ENCODE measurements around the gene ZNF511.
A peak's percentile ranks its signal among the peaks of the same experiment; 100 is the strongest.

The ZNF511 gene

DNA sequence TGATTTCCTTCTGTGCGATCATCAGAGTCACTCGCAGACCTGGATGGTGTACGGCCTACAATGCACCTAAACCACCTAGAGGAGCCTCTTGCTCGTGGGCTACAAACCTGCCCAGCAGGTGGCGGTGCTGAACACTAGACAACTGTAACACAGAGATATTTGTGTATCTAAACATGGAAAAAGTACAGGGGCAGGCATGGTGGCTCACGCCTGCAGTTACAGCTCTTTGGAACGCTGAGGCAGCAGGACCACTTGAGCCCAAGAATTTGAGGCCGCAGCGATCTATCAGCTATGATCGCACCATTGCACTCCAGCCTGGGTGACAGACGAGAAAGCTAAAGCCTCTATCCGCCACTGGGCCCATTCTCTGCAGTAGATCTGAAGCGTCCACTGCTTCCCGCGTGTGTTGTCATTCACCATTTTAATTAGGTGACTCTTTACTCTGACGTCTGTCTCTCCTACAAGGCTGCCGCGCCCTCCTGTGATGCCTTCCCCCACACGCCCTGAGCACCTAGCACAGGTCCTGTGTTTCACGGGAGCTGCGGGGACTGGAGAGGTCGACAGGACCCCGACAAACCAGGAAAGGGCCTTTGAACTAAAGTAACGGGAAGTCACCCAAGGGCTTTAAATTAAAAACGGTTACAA, 816 bp upstream of the ZNF511 start:
- no peak overlapping the region for H3K14ac ChIP-seq (ENCODE audit: low read length)
- peak overlapping the region; percentile 94 for H3K4me2 ChIP-seq (ENCODE audit: insufficient read depth, low read length, poor library complexity, severe bottlenecking)
- no peak overlapping the region for H2BK15ac ChIP-seq (ENCODE audit: low read length)
- H2AFZ ChIP-seq (ENCODE audit: low read length), result peak overlapping the region; percentile 100
- WGBS, 2 donors (ENCODE audit: extremely low coverage in 2 of 2, insufficient read length in 2 of 2, insufficient replicate concordance in 1 of 2), result no CpG with 5 or more reads among the region's 25 CpGs
- peaks cover 25% of the 10 kb centered on the region for H3K79me1 ChIP-seq (ENCODE audit: low read depth, low read length)
- H3K27ac ChIP-seq (replicated peaks; ENCODE audit: low read length), result peak overlapping the region; percentile 19
- peak; percentile 48 for DNase-seq (ENCODE audit: low spot score)
- H3K23ac ChIP-seq (ENCODE audit: low read depth, low read length, poor library complexity), result no peak overlapping the region
- H3K4me1 ChIP-seq (ENCODE audit: control insufficient read depth in 2 of 2, insufficient read depth in 1 of 2, low read depth in 1 of 2, low read length in 2 of 2), result peaks cover 8 to 12% of the 10 kb centered on the region in 2 donors
- H3K18ac ChIP-seq (ENCODE audit: low read length), result no peak overlapping the region
- H4K91ac ChIP-seq (ENCODE audit: low read depth, low read length, poor library complexity), result no peak overlapping the region
- H3K9ac ChIP-seq (ENCODE audit: low read depth, low read length, poor library complexity), result peak overlapping the region; percentile 89
- no peak overlapping the region for H2BK12ac ChIP-seq (ENCODE audit: low read length)
- H3K27me3 ChIP-seq (ENCODE audit: control insufficient read depth in 3 of 3, insufficient read depth in 3 of 3, low read depth in 1 of 3, low read length in 3 of 3), result no peaks in the 10 kb centered on the region
- H4K8ac ChIP-seq (ENCODE audit: low read depth, low read length), result no peak overlapping the region
- peak overlapping the region; percentile 82 for H2BK5ac ChIP-seq (ENCODE audit: low read length)
- H3K4ac ChIP-seq (ENCODE audit: low read length), result no peak overlapping the region
- H2AK5ac ChIP-seq (ENCODE audit: low read depth, low read length), result no peak overlapping the region
- no peak overlapping the region for H2BK120ac ChIP-seq (ENCODE audit: low read depth, low read length)
- H3K9me3 ChIP-seq (replicated peaks in 1 of 2; ENCODE audit: control insufficient read depth in 2 of 2, insufficient read depth in 1 of 2, low read depth in 1 of 2, low read length in 2 of 2), result no peaks in the 10 kb centered on the region
- peaks cover 27 to 37% of the 10 kb centered on the region in 2 donors for H3K36me3 ChIP-seq (replicated peaks in 1 of 2; ENCODE audit: control insufficient read depth in 2 of 2, insufficient read depth in 2 of 2, low read length in 2 of 2)
- H3K4me3 ChIP-seq (ENCODE audit: low read length in 2 of 2), result peak overlapping the region; percentile 81 to 94

DNA sequence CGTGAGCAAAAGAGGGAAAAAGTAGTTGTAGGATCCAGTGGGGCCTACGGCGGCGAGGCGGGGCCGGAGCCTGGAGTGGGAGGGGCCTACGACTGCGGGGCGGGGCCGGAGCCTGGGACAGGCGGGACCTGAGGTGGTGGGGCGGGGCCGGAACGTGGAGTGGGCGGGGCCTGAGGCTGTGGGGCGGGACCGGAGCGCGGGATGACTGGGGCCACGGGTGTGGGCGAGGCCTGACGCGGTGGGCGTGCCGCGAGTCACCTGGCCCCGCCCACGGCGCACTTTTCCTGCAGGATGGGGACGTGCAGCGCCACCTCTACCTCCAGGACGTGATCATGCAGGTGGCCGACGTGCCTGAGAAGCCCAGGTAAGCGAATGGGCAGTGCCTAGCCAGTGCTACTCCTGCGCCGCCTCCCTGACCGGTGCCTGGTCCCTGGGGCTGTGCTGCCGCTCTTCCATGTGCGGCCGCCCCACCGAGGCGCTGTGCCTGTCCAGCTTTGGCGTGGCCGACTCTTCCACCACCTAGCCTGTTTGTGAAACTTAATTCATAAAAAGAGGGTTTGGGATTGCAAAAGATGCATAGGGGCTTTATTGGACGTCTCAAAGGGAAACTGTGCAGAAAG, 496 bp downstream of the ZNF511 start:
- H2BK15ac ChIP-seq (ENCODE audit: low read length), result no peak overlapping the region
- peak overlapping the region; percentile 82 for H2BK5ac ChIP-seq (ENCODE audit: low read length)
- H3K27me3 ChIP-seq (ENCODE audit: control insufficient read depth in 3 of 3, insufficient read depth in 3 of 3, low read depth in 1 of 3, low read length in 3 of 3), result no peaks in the 10 kb centered on the region
- peak overlapping the region; percentile 92 for H3K27ac ChIP-seq (replicated peaks; ENCODE audit: low read length)
- peak overlapping the region; percentile 93 for H3K23ac ChIP-seq (ENCODE audit: low read depth, low read length, poor library complexity)
- no peak overlapping the region for H2BK120ac ChIP-seq (ENCODE audit: low read depth, low read length)
- no peak overlapping the region for H4K91ac ChIP-seq (ENCODE audit: low read depth, low read length, poor library complexity)
- H3K9me3 ChIP-seq (replicated peaks in 1 of 2; ENCODE audit: control insufficient read depth in 2 of 2, insufficient read depth in 1 of 2, low read depth in 1 of 2, low read length in 2 of 2), result no peaks in the 10 kb centered on the region
- peak overlapping the region; percentile 81 to 94 for H3K4me3 ChIP-seq (ENCODE audit: low read length in 2 of 2)
- peaks cover 27 to 41% of the 10 kb centered on the region in 2 donors for H3K36me3 ChIP-seq (replicated peaks in 1 of 2; ENCODE audit: control insufficient read depth in 2 of 2, insufficient read depth in 2 of 2, low read length in 2 of 2)
- WGBS, 2 donors (ENCODE audit: extremely low coverage in 2 of 2, insufficient read length in 2 of 2, insufficient replicate concordance in 1 of 2), result no CpG with 5 or more reads among the region's 46 CpGs
- peak overlapping the region; percentile 100 for H2AFZ ChIP-seq (ENCODE audit: low read length)
- peak overlapping the region; percentile 48 for H4K8ac ChIP-seq (ENCODE audit: low read depth, low read length)
- H3K9ac ChIP-seq (ENCODE audit: low read depth, low read length, poor library complexity), result peak overlapping the region; percentile 89
- DNase-seq (ENCODE audit: low spot score), result peak; percentile 89
- peak overlapping the region; percentile 90 for H2BK12ac ChIP-seq (ENCODE audit: low read length)
- H3K18ac ChIP-seq (ENCODE audit: low read length), result peak overlapping the region; percentile 100
- H3K14ac ChIP-seq (ENCODE audit: low read length), result peak overlapping the region; percentile 84
- peak overlapping the region; percentile 75 for H2AK5ac ChIP-seq (ENCODE audit: low read depth, low read length)
- H3K4me1 ChIP-seq (ENCODE audit: control insufficient read depth in 2 of 2, insufficient read depth in 1 of 2, low read depth in 1 of 2, low read length in 2 of 2), result peaks cover 8 to 12% of the 10 kb centered on the region in 2 donors
- H3K4me2 ChIP-seq (ENCODE audit: insufficient read depth, low read length, poor library complexity, severe bottlenecking), result peak overlapping the region; percentile 94
- H3K4ac ChIP-seq (ENCODE audit: low read length), result peak overlapping the region; percentile 93
- peaks cover 25% of the 10 kb centered on the region for H3K79me1 ChIP-seq (ENCODE audit: low read depth, low read length)

DNA sequence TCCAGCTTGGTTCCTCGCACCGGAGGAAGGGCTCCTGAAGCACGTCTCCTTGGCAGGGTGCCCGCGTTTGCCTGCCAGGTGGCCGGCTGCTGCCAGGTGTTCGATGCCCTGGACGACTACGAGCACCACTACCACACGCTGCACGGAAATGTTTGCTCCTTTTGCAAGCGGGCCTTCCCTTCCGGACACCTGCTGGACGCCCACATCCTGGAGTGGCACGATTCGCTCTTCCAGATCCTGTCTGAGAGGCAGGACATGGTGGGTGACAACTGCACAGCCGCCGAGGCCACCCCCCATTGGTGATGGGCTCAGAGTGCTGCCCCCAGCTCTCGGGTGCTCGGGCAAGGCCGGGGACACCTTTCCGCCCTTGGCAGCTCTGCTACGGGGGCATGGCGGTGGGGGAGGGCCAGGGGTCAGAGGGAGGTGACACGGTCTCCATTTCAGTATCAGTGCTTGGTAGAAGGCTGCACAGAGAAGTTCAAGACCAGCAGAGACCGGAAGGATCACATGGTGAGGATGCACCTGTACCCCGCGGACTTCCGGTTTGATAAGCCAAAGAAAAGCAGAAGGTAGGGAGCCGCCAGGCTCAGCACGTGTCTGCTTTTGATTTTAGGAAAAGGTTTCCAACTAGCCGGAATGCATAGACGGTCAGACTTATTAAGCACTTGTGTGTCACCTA, 1.1 kb downstream of the ZNF511 start:
- Histone ChIP-seq H3K18ac (ENCODE audit: low read length) (peak overlapping the region; percentile 57), H3K4me2 (ENCODE audit: insufficient read depth, low read length, poor library complexity, severe bottlenecking) (no peak overlapping the region), H3K36me3 (replicated peaks in 1 of 2; ENCODE audit: control insufficient read depth in 2 of 2, insufficient read depth in 2 of 2, low read length in 2 of 2) (peaks cover 27 to 41% of the 10 kb centered on the region in 2 donors), H3K4me3 (ENCODE audit: low read length in 2 of 2) (peak overlapping the region in 1 of 2 donors; percentile 81), H2BK15ac (ENCODE audit: low read length) (no peak overlapping the region), H3K9me3 (replicated peaks in 1 of 2; ENCODE audit: control insufficient read depth in 2 of 2, insufficient read depth in 1 of 2, low read depth in 1 of 2, low read length in 2 of 2) (no peaks in the 10 kb centered on the region), H2AFZ (ENCODE audit: low read length) (no peak overlapping the region), H3K14ac (ENCODE audit: low read length) (peak overlapping the region; percentile 82), H3K4me1 (ENCODE audit: control insufficient read depth in 2 of 2, insufficient read depth in 1 of 2, low read depth in 1 of 2, low read length in 2 of 2) (peaks cover 8 to 12% of the 10 kb centered on the region in 2 donors), H3K79me1 (ENCODE audit: low read depth, low read length) (peaks cover 25% of the 10 kb centered on the region), H4K8ac (ENCODE audit: low read depth, low read length) (peak overlapping the region; percentile 65), H3K23ac (ENCODE audit: low read depth, low read length, poor library complexity) (peak overlapping the region; percentile 93), H2BK12ac (ENCODE audit: low read length) (no peak overlapping the region), H2AK5ac (ENCODE audit: low read depth, low read length) (peak overlapping the region; percentile 75), H3K27ac (replicated peaks; ENCODE audit: low read length) (no peak overlapping the region), H3K27me3 (ENCODE audit: control insufficient read depth in 3 of 3, insufficient read depth in 3 of 3, low read depth in 1 of 3, low read length in 3 of 3) (no peaks in the 10 kb centered on the region), H4K91ac (ENCODE audit: low read depth, low read length, poor library complexity) (peak overlapping the region; percentile 12), H2BK120ac (ENCODE audit: low read depth, low read length) (no peak overlapping the region), H2BK5ac (ENCODE audit: low read length) (no peak overlapping the region), H3K9ac (ENCODE audit: low read depth, low read length, poor library complexity) (no peak overlapping the region), H3K4ac (ENCODE audit: low read length) (peak overlapping the region; percentile 23)
- no peak for DNase-seq (ENCODE audit: low spot score)
- WGBS, 2 donors (ENCODE audit: extremely low coverage in 2 of 2, insufficient read length in 2 of 2, insufficient replicate concordance in 1 of 2), result no CpG with 5 or more reads among the region's 33 CpGs

DNA sequence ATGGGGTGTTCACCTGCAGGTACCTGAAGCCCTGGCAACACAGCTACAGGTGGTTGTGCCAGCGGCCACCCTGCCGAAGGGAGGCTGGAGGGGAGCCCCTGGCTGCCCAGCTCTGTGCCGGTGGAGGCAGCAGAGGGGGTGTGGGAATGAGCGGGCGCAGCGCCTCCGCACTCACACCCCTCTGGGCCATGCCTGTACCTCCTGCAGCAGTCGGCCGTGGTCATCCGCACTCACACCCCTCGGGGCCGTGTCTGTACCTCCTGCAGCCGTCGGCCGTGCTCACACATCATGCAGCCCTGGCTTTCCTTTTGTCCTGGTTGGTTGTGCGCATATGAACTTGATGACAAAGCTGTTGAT, 1.7 kb downstream of the ZNF511 start:
- Histone ChIP-seq H2BK5ac (ENCODE audit: low read length) (no peak overlapping the region), H3K36me3 (replicated peaks in 1 of 2; ENCODE audit: control insufficient read depth in 2 of 2, insufficient read depth in 2 of 2, low read length in 2 of 2) (peaks cover 27 to 41% of the 10 kb centered on the region in 2 donors), H4K8ac (ENCODE audit: low read depth, low read length) (no peak overlapping the region), H3K4me2 (ENCODE audit: insufficient read depth, low read length, poor library complexity, severe bottlenecking) (no peak overlapping the region), H3K79me1 (ENCODE audit: low read depth, low read length) (peaks cover 25% of the 10 kb centered on the region), H3K9ac (ENCODE audit: low read depth, low read length, poor library complexity) (peak overlapping the region; percentile 30), H3K27me3 (ENCODE audit: control insufficient read depth in 3 of 3, insufficient read depth in 3 of 3, low read depth in 1 of 3, low read length in 3 of 3) (no peaks in the 10 kb centered on the region), H4K91ac (ENCODE audit: low read depth, low read length, poor library complexity) (no peak overlapping the region), H2BK120ac (ENCODE audit: low read depth, low read length) (no peak overlapping the region), H3K14ac (ENCODE audit: low read length) (no peak overlapping the region), H3K18ac (ENCODE audit: low read length) (no peak overlapping the region), H2BK12ac (ENCODE audit: low read length) (no peak overlapping the region), H3K4me3 (ENCODE audit: low read length in 2 of 2) (no peak overlapping the region), H3K27ac (replicated peaks; ENCODE audit: low read length) (no peak overlapping the region), H2BK15ac (ENCODE audit: low read length) (no peak overlapping the region), H3K23ac (ENCODE audit: low read depth, low read length, poor library complexity) (peak overlapping the region; percentile 40), H3K4ac (ENCODE audit: low read length) (no peak overlapping the region), H3K4me1 (ENCODE audit: control insufficient read depth in 2 of 2, insufficient read depth in 1 of 2, low read depth in 1 of 2, low read length in 2 of 2) (peaks cover 8 to 12% of the 10 kb centered on the region in 2 donors), H3K9me3 (replicated peaks in 1 of 2; ENCODE audit: control insufficient read depth in 2 of 2, insufficient read depth in 1 of 2, low read depth in 1 of 2, low read length in 2 of 2) (no peaks in the 10 kb centered on the region), H2AK5ac (ENCODE audit: low read depth, low read length) (no peak overlapping the region), H2AFZ (ENCODE audit: low read length) (no peak overlapping the region)
- DNase-seq (ENCODE audit: low spot score), result no peak
- no CpG with 5 or more reads among the region's 16 CpGs for WGBS, 2 donors (ENCODE audit: extremely low coverage in 2 of 2, insufficient read length in 2 of 2, insufficient replicate concordance in 1 of 2)

Measured in neuronal stem cell (in vitro differentiated cells).